Osteoblast (primary cell): ENCODE data around the gene KLF9. TPM values are rescaled to one million over a fixed set of nuclear protein-coding genes. Genes with fewer than 3 reads are reported as not detected.

Experiments used
- DNase-seq: peaks from one replicate; pipeline ENCODE4 v3.0.0; 2011; ENCODE audit warnings: low spot score, mixed read lengths; ENCODE audit not compliant: insufficient read length; ENCODE audit errors: missing footprints
- H2AFZ ChIP-seq: 2 replicates; pipeline ENCODE4 v1.6.0; 2011; ENCODE audit warnings: mild to moderate bottlenecking, low read length
- H3K27ac ChIP-seq: 2 replicates; pipeline ENCODE4 v1.5.1; 2011; ENCODE audit warnings: mild to moderate bottlenecking, low read depth, low read length, moderate library complexity
- H3K27me3 ChIP-seq: 2 replicates; pipeline ENCODE4 v1.6.0; 2012; ENCODE audit warnings: mild to moderate bottlenecking, control low read depth, inconsistent platforms, low read length, moderate library complexity; ENCODE audit not compliant: insufficient read depth
- H3K36me3 ChIP-seq: 2 replicates; pipeline ENCODE4 v1.5.1; 2011; ENCODE audit warnings: mild to moderate bottlenecking, low read length, control low read depth, moderate library complexity; ENCODE audit not compliant: insufficient read depth
- H3K4me1 ChIP-seq: 2 replicates; pipeline ENCODE4 v1.5.1; 2011; ENCODE audit warnings: mild to moderate bottlenecking, low read length, control low read depth, moderate library complexity; ENCODE audit not compliant: insufficient read depth
- H3K4me2 ChIP-seq: 2 replicates; pipeline ENCODE4 v1.6.0; 2011; ENCODE audit warnings: mild to moderate bottlenecking, low read length; ENCODE audit not compliant: insufficient read depth
- H3K4me3 ChIP-seq: fragments of 200-600 bp; sonication (generic); 3 replicates; pipeline ENCODE4 v1.5.1; 2012; ENCODE audit warnings: mild to moderate bottlenecking, low read length, inconsistent platforms; ENCODE audit not compliant: insufficient read depth
- H3K79me2 ChIP-seq: 2 replicates; pipeline ENCODE4 v1.6.0; 2012; ENCODE audit warnings: mild to moderate bottlenecking, low read length, control low read depth, inconsistent platforms; ENCODE audit not compliant: insufficient read depth
- H3K9me3 ChIP-seq: 2 replicates; pipeline ENCODE4 v1.5.1; 2011; ENCODE audit warnings: low read depth, low read length, control low read depth
- H4K20me1 ChIP-seq: 2 replicates; pipeline ENCODE4 v1.6.0; 2012; ENCODE audit warnings: mild to moderate bottlenecking, low read length, control low read depth; ENCODE audit not compliant: insufficient read depth
- CTCF ChIP-seq: IDR thresholded peaks from 2 replicates; pipeline ENCODE4 v1.5.1; 2011; ENCODE audit warnings: mild to moderate bottlenecking, low read depth, low read length, moderate library complexity; ENCODE audit errors: extremely low read depth
- total RNA-seq: library from RNA; depleted of rRNA; stranded (reverse); fragments of >200 nt; gene quantifications from 2 replicates; pipeline ENCODE4 v1.2.3, GENCODE V29; 2012

Gene KLF9
- total RNA-seq, 1 donor = 51.8 TPM

DNA sequence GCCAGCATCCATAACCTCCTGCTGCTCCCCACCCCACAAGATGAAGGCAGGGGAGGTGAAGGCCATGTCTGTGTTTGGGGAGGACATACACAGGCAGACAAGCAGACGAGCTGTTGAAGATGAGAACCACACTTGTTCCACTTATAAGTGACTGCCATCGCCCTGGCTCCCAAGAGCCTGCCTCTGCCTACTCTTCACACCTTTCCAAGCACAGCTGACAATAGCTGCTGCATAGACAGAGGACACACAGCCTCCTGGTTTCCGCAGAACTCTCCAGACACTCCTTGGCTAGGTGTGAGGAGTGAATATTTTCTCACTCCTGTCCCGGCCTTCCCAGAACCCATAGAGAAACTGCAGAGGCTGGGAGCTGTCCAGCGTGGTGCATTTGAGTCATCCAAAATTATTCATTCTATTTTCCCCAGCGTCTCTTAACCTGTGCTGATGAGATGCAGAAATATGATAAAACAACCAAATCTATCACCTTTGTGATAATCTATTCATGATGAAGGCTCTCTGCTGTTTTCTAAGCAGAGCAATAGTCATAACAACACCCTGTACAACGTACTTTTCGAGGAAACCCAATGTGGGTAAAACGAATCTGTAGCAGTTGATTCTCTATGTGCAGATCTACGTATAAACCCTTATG is 24.7 kb downstream of the KLF9 start:
- DNase-seq = no peak
- Histone ChIP-seq H3K9me3 (no peaks in the 10 kb centered on the region), H4K20me1 (peaks cover 87% of the 10 kb centered on the region), H3K36me3 (peaks cover 14% of the 10 kb centered on the region), H3K4me2 (no peak overlapping the region), H3K27ac (no peak overlapping the region), H3K4me1 (peaks cover 13% of the 10 kb centered on the region), H3K79me2 (peaks cover 86% of the 10 kb centered on the region), H3K27me3 (no peaks in the 10 kb centered on the region), H3K4me3 (no peak overlapping the region), H2AFZ (no peak overlapping the region)
- TF ChIP-seq CTCF = no peak

- Histone ChIP-seq H3K4me1 (peaks cover 13% of the 10 kb centered on the region), H3K27me3 (no peaks in the 10 kb centered on the region), H3K4me2 (no peak overlapping the region), H3K79me2 (peaks cover 80% of the 10 kb centered on the region), H3K4me3 (no peak overlapping the region), H4K20me1 (peaks cover 87% of the 10 kb centered on the region), H3K9me3 (no peaks in the 10 kb centered on the region), H3K36me3 (peaks cover 14% of the 10 kb centered on the region), H3K27ac (no peak overlapping the region), H2AFZ (no peak overlapping the region)
- no peak for TF ChIP-seq CTCF
- no peak for DNase-seq
Measured at GRCh38 chr9:70389188-70389587, 25.3 kb downstream of the KLF9 start.

GRCh38 chr9:70387663-70388062 is 26.8 kb downstream of the KLF9 start:
- Histone ChIP-seq H3K4me1 (peaks cover 13% of the 10 kb centered on the region), H4K20me1 (peaks cover 81% of the 10 kb centered on the region), H3K4me3 (no peak overlapping the region), H3K9me3 (no peaks in the 10 kb centered on the region), H3K27ac (no peak overlapping the region), H3K4me2 (no peak overlapping the region), H3K36me3 (peaks cover 14% of the 10 kb centered on the region), H2AFZ (no peak overlapping the region), H3K27me3 (no peaks in the 10 kb centered on the region), H3K79me2 (peaks cover 65% of the 10 kb centered on the region)
- TF ChIP-seq CTCF = no peak
- DNase-seq = no peak

- Histone ChIP-seq H4K20me1 (peaks cover 59% of the 10 kb centered on the region), H3K79me2 (peaks cover 43% of the 10 kb centered on the region), H3K36me3 (peaks cover 14% of the 10 kb centered on the region), H3K4me2 (no peak overlapping the region), H3K4me3 (no peak overlapping the region), H3K27me3 (no peaks in the 10 kb centered on the region), H2AFZ (no peak overlapping the region), H3K4me1 (peaks cover 4% of the 10 kb centered on the region), H3K27ac (no peak overlapping the region), H3K9me3 (no peaks in the 10 kb centered on the region)
- no peak for DNase-seq
- TF ChIP-seq CTCF = no peak
Measured at GRCh38 chr9:70385426-70385825, 29.0 kb downstream of the KLF9 start.
